ENCODE measurements around the gene LDLRAP1. TPM values are rescaled to one million over a fixed set of nuclear protein-coding genes. Genes with fewer than 3 reads are reported as not detected.
"Not testable (repeated sequence)": the region's sequence is repeated elsewhere in the genome, so short reads cannot be mapped to it uniquely, and the experiment has no call there.

Gene LDLRAP1
- total and polyA plus RNA-seq, 8 donors, result 17.0 to 28.7 (median 22.4) TPM

DNA sequence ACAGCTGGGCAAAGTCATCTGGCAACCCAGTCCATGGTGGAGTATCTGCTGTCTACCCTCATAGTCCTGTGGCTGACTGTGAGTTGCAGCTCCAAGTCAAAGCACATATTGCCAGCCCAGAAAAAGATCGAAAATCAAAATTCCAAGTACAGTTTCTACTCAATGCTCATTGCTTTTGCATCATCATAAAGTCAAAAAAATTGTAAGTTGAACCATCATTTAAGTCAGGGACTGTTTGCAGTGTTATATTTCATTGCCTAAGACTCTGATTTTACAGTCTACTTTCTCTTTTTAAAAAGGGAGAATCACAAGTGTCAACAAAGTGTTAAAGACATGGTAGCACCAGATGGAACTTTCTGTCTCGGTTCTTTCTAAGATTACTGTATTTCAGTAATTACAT lies 50.5 kb downstream of the LDLRAP1 start:
- Histone ChIP-seq H3K4me3 (no peak overlapping the region), H3K36me3 (no peaks in the 10 kb centered on the region), H3K9me3 (no peaks in the 10 kb centered on the region), H3K27me3 (no peaks in the 10 kb centered on the region), H3K27ac (no peak overlapping the region), H3K4me1 (peaks cover 4 to 10% of the 10 kb centered on the region in 2 donors)
- no peak for DNase-seq
- intact Hi-C loops (cut with DNase I), result no loop called here
- ATAC-seq, result no peak
- TF ChIP-seq, protein P1, sequence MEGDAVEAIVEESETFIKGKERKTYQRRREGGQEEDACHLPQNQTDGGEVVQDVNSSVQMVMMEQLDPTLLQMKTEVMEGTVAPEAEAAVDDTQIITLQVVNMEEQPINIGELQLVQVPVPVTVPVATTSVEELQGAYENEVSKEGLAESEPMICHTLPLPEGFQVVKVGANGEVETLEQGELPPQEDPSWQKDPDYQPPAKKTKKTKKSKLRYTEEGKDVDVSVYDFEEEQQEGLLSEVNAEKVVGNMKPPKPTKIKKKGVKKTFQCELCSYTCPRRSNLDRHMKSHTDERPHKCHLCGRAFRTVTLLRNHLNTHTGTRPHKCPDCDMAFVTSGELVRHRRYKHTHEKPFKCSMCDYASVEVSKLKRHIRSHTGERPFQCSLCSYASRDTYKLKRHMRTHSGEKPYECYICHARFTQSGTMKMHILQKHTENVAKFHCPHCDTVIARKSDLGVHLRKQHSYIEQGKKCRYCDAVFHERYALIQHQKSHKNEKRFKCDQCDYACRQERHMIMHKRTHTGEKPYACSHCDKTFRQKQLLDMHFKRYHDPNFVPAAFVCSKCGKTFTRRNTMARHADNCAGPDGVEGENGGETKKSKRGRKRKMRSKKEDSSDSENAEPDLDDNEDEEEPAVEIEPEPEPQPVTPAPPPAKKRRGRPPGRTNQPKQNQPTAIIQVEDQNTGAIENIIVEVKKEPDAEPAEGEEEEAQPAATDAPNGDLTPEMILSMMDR (IDR thresholded peaks at IDR 0.05), result no peak

DNA sequence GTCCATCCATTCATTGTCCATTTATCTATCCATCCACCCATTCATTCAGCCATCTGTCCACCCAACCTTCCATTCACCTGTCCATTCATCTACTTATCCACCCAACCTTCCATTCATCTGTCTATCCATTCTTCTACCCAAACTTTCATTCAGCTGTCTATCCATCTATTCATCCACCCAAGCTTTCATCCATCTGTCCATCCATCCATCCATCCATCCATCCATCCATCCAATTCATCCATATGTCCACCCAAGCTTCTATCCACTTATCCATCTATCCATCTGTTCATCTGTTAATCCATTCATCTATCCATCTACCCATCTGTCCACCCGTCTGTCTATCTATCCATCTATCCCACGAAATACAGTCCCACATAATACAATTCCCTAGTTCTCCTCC lies 51.6 kb downstream of the LDLRAP1 start:
- intact Hi-C loops (cut with DNase I), result no loop called here
- H3K27me3 ChIP-seq, result no peaks in the 10 kb centered on the region
- no peaks in the 10 kb centered on the region for H3K9me3 ChIP-seq
- no peaks in the 10 kb centered on the region for H3K36me3 ChIP-seq
- no peak overlapping the region for H3K4me3 ChIP-seq
- H3K4me1 ChIP-seq, result peaks cover 0 to 7% of the 10 kb centered on the region in 2 donors
- H3K27ac ChIP-seq, result no peak overlapping the region
- ATAC-seq, result no peak
- no peak for DNase-seq
- TF ChIP-seq, protein P1 (IDR thresholded peaks at IDR 0.05), result no peak

DNA sequence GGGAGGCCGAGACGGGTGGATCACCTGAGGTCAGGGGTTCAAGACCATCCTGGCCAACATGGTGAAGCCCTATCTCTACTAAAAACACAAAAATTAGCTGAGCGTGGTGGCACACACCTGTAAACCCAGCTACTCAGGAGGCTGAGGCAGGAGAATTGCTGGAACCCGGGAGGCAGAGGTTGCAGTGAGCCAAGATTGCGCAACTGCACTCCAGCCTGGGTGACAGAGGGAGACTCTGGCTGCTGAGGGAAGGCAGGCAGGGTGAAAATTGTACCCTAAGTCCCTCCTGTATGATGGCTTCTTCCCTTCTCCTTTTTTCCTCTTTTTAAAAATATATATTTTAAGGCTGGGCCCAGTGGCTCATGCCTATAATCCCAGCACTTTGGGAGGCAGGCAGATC lies 53.2 kb downstream of the LDLRAP1 start:
- H3K4me3 ChIP-seq; H3K27ac ChIP-seq; H3K4me1 ChIP-seq; H3K36me3 ChIP-seq; H3K27me3 ChIP-seq; DNase-seq; H3K9me3 ChIP-seq; intact Hi-C loops (cut with DNase I); ATAC-seq: not testable (repeated sequence)

DNA sequence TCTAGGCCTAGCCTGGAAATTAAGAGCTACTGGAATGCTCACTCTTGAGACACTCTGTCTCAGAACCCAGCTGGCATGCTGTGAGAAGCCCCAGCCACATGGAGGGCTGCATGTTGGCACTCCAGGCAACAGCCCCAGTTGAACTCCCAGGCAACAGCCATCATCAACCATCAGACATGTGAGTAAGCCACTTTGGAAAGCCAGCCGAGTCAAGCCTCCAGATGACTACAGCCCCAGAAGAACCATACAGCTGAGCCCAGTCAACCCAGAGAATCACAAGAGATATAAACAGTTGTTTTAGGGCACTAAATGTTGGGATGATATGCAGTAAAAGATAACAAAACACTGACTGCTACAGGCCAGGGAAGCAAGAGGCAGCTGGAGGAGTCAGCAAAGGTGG lies 55.5 kb downstream of the LDLRAP1 start:
- Histone ChIP-seq H3K27ac (no peak overlapping the region), H3K9me3 (no peaks in the 10 kb centered on the region), H3K4me1 (no peaks in the 10 kb centered on the region), H3K27me3 (no peaks in the 10 kb centered on the region), H3K36me3 (no peaks in the 10 kb centered on the region), H3K4me3 (no peak overlapping the region)
- TF ChIP-seq, protein P1 (IDR thresholded peaks at IDR 0.05), result no peak
- no peak for ATAC-seq
- DNase-seq, result no peak
- intact Hi-C loops (cut with DNase I), result no loop called here

DNA sequence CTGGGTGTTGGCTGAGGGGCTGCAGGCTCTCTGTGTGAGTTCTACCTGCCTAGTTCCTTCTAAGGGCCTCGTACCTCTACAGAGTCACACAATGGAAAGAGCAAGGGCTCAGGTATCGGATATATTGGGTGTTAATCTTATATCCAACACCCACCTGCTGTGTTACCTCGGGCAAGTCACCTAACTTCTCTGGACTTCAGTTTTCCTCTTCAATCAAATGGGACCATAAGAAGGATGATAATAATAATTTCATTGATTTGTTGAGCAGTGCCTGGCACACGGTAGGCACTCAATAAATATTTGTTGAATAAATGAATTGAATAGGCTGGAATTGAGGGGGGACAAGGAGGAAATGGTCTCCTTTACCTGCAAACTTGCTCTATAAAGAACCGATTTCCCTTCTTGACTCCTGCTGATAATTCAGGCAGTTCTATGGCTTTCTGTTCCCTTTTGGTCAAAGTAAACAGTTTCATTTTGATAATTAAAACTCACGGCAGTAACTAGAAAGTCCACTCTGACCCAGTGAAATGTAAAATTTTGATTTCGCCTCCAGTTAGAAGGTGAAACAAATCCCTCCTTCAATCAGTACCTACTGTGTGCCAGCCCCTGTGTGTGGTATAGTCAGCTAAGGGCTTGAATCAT lies 56.7 kb downstream of the LDLRAP1 start:
- H3K9me3 ChIP-seq, result no peaks in the 10 kb centered on the region

DNA sequence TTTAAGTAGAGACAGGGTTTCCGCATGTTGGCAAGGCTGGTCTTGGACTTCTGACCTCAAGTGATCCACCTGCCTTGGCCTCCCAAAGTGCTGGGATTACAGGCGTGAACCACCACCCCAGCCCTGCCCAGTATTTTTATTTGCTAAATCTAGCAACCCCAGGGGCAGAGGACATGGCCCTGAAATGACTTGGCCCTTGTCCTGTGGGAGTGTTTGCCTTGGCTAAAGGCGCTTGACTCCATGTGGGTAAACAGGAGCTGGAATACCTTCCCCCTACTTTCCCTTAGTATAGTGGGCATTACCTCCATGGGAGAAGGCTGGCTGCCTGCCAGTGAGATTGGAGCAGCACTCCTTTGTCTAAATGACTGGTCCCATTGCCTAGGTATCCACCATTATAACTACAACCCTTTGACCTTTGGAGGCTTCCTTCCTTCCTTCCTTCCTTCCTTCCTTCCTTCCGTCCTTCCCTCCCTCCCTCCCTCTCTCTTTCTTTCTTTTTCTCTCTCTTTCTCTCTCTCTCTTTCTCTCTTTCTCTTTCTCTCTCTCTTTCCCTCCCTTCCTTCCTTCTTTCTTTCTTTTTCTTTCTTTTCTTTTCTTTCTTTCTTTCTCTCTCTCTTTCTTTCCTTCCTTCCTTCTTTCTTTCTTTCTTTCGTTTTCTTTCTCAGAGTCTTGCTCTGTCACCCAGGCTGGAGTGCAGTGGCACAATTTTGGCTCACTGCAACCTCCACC lies 57.7 kb downstream of the LDLRAP1 start:
- H3K27ac ChIP-seq; H3K9me3 ChIP-seq; intact Hi-C loops (cut with DNase I); H3K4me1 ChIP-seq; H3K27me3 ChIP-seq; H3K36me3 ChIP-seq; DNase-seq; H3K4me3 ChIP-seq: not testable (repeated sequence)
- peak; percentile 67 for ATAC-seq

More for the DNA sequence above, 56.7 kb downstream of the LDLRAP1 start:
- no peaks in the 10 kb centered on the region for H3K4me1 ChIP-seq
- H3K4me3 ChIP-seq, result no peak overlapping the region
- H3K36me3 ChIP-seq, result no peaks in the 10 kb centered on the region
- no peaks in the 10 kb centered on the region for H3K27me3 ChIP-seq
- ATAC-seq, result no peak
- no peak overlapping the region for H3K27ac ChIP-seq
- TF ChIP-seq, protein P1 (IDR thresholded peaks at IDR 0.05), result no peak
- DNase-seq, result no peak
- intact Hi-C loops (cut with DNase I), result no loop called here

DNA sequence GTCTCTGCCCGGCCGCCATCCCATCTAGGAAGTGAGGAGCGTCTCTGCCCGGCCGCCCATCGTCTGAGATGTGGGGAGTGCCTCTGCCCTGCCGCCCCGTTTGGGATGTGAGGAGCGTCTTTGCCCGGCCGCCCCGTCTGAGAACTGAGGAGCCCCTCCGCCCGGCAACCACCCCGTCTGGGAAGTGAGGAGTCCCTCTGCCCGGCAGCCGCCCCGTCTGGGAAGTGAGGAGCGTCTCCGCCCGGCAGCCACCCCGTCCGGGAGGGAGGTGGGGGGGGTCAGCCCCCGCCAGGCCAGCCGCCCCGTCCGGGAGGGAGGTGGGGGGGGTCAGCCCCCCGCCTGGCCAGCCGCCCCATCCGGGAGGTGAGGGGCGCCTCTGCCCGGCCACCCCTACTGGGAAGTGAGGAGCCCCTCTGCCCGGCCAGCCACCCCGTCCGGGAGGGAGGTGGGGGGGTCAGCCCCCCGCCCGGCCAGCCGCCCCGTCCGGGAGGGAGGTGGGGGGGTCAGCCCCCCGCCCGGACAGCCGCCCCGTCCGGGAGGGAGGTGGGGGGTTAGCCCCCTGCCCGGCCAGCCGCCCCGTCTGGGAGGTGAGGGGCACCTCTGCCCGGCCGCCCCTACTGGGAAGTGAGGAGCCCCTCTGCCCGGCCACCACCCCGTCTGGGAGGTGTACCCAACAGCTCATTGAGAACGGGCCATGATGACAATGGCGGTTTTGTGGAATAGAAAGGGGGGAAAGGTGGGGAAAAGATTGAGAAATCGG lies 60.6 kb downstream of the LDLRAP1 start:
- H3K36me3 ChIP-seq; intact Hi-C loops (cut with DNase I); H3K27ac ChIP-seq; H3K9me3 ChIP-seq; ATAC-seq; DNase-seq; H3K4me1 ChIP-seq; H3K27me3 ChIP-seq; H3K4me3 ChIP-seq: not testable (repeated sequence)

Measured in left lung (tissue), 10 donors.